ENCODE measurements around the gene PID1. TPM values are rescaled to one million over a fixed set of nuclear protein-coding genes. Genes with fewer than 3 reads are reported as not detected.

The PID1 gene
- total RNA-seq, 1 experiment from 2014 or later: 0.15 TPM

- no peak overlapping the region for H3K4me3 ChIP-seq (replicated peaks in 1 of 2; ENCODE audit: low read depth in 1 of 2, low read length in 2 of 2)
- H2AFZ ChIP-seq (ENCODE audit: low read depth, low read length, poor library complexity, severe bottlenecking): no peak overlapping the region
- H4K20me1 ChIP-seq (ENCODE audit: insufficient read depth): no peaks in the 10 kb centered on the region
- ChIA-PET RAD21 (ENCODE audit: low non-redundant PET in 1 of 2, low total read pairs in 2 of 2, uncharacterized antibody in 2 of 2, unreplicated experiment in 2 of 2) (no interaction called here), POLR2A (no interaction called here), CTCF (no interaction called here)
- H3K9me3 ChIP-seq (ENCODE audit: control insufficient read depth in 1 of 2, insufficient read depth in 1 of 2, low read depth in 1 of 2, low read length in 2 of 2): no peaks in the 10 kb centered on the region; a peak in 1 of 4 replicates
- H3K9me2 ChIP-seq (ENCODE audit: insufficient read depth): no peaks in the 10 kb centered on the region
- TF ChIP-seq FOSL1 (IDR thresholded peaks at IDR 0.05; ENCODE audit: low read depth) (no peak), ELF1 (IDR thresholded peaks at IDR 0.05; ENCODE audit: borderline replicate concordance, low read depth) (no peak), SIN3A (IDR thresholded peaks at IDR 0.05; ENCODE audit: low read depth) (no peak), CEBPB (IDR thresholded peaks at IDR 0.05; ENCODE audit: low read depth) (no peak), SRF (IDR thresholded peaks at IDR 0.05; ENCODE audit: low read depth) (no peak), POLR2AphosphoS5 (IDR thresholded peaks at IDR 0.05; ENCODE audit: low read depth, low read length) (no peak), SP1 (IDR thresholded peaks at IDR 0.05; ENCODE audit: low read depth) (no peak), ATF3 (IDR thresholded peaks at IDR 0.05) (no peak), EZH2 (IDR thresholded peaks at IDR 0.05) (no peak), RAD21 (IDR thresholded peaks at IDR 0.05; ENCODE audit: low read depth) (no peak), CBX3 (IDR thresholded peaks at IDR 0.05; ENCODE audit: low read depth) (no peak), ZFX (IDR thresholded peaks at IDR 0.05) (no peak), EZH2phosphoT487 (IDR thresholded peaks at IDR 0.05; ENCODE audit: borderline replicate concordance) (no peak), REST (IDR thresholded peaks at IDR 0.05; ENCODE audit: low read depth) (no peak), MAX (IDR thresholded peaks at IDR 0.05) (no peak), EGR1 (IDR thresholded peaks at IDR 0.05; ENCODE audit: low read depth) (no peak), YY1 (IDR thresholded peaks at IDR 0.05; ENCODE audit: extremely low read depth, insufficient replicate concordance, low read depth, low read length) (no peak), CTCF (IDR thresholded peaks at IDR 0.05 in 2 of 3, conservative IDR thresholded peaks at IDR 0.05 in 1 of 3; ENCODE audit: borderline replicate concordance in 1 of 3, insufficient read depth in 1 of 3, low read depth in 2 of 3, low read length in 2 of 3) (no peak), POLR2A (IDR thresholded peaks at IDR 0.05; ENCODE audit: borderline replicate concordance, extremely low read depth, insufficient read depth, insufficient read length) (no peak)
- H3K4me2 ChIP-seq (ENCODE audit: low read length): no peak overlapping the region
- H3K4me1 ChIP-seq (ENCODE audit: control insufficient read depth in 1 of 2, insufficient read depth in 2 of 2, low read length in 2 of 2): no peaks in the 10 kb centered on the region
- no peak overlapping the region for H3K27ac ChIP-seq (ENCODE audit: low read depth, low read length)
- ATAC-seq (no peak), DNase-seq (ENCODE audit: low read depth, low spot score) (no peak)
- no peaks in the 10 kb centered on the region for H3K79me2 ChIP-seq (ENCODE audit: insufficient read depth, low read length)
- no peaks in the 10 kb centered on the region for H3K27me3 ChIP-seq (ENCODE audit: insufficient read depth, low read length)
- intact Hi-C loops (cut with micrococcal nuclease): no loop called here
- no peaks in the 10 kb centered on the region for H3K36me3 ChIP-seq (ENCODE audit: control insufficient read depth in 1 of 2, insufficient read depth in 2 of 2, low read length in 2 of 2)
- BruUV-seq (replicated peaks): no TSS peak
- H3K9ac ChIP-seq (ENCODE audit: low read length): no peak overlapping the region
Measured at GRCh38 chr2:229071292-229071976, 199.7 kb downstream of the PID1 start.

Measured in HCT116 (cell line).